Uterus (tissue), 2 donors: ENCODE measurements around the gene PPFIBP1.

ENCODE experiments used
- POLR2A ChIP-seq, 2 donors: fragments of 450-650 bp; IDR thresholded peaks; one replicate each; pipeline ENCODE4 v1.6.1; 2016; ENCODE audit warnings: antibody characterized with exemption in 2 of 2, mild to moderate bottlenecking in 1 of 2, moderate library complexity in 1 of 2
- TF ChIP-seq, protein P1 (sequence below), 4 experiments: fragments of 200-600 bp in 2 of 4; fragments of 450-650 bp in 2 of 4; sonication (generic) in 2 of 4; IDR thresholded peaks; one replicate each; pipeline ENCODE4 v1.5.1; 2016 to 2019; ENCODE audit warnings: antibody characterized with exemption in 4 of 4, mild to moderate bottlenecking in 2 of 4, moderate library complexity in 1 of 4

DNA sequence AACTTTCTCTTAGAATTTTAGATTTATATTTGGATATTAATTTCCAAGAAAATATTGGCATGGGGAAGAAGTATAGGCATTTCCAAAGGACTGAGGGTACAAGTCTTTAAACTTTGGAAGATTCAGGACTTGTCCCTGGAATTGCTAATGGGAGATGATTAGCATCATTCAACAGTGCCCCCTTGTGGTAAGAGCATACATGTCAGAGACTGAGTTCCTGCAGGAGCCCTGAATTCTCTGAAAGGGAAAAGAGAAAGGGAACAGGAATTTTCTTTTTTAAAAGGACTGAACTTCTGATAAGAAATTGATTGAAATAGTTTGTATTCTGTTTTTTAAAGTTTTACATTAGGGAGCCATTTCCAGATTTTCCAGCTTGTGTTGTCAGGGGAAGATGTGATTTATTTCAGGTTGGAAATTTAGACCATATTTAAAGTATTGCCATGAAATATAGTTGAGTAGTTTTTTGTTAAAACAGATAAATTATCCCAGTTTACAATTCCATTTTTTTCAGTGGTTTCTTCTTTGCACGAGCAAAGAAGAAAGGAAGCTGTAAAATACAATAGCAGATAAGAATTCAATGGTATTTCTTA lies 128.3 kb downstream of the PPFIBP1 start:
- TF ChIP-seq, protein P1, sequence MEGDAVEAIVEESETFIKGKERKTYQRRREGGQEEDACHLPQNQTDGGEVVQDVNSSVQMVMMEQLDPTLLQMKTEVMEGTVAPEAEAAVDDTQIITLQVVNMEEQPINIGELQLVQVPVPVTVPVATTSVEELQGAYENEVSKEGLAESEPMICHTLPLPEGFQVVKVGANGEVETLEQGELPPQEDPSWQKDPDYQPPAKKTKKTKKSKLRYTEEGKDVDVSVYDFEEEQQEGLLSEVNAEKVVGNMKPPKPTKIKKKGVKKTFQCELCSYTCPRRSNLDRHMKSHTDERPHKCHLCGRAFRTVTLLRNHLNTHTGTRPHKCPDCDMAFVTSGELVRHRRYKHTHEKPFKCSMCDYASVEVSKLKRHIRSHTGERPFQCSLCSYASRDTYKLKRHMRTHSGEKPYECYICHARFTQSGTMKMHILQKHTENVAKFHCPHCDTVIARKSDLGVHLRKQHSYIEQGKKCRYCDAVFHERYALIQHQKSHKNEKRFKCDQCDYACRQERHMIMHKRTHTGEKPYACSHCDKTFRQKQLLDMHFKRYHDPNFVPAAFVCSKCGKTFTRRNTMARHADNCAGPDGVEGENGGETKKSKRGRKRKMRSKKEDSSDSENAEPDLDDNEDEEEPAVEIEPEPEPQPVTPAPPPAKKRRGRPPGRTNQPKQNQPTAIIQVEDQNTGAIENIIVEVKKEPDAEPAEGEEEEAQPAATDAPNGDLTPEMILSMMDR (IDR thresholded peaks at IDR 0.05), result peak; percentile 77 to 91 (median 80)
- no peak for TF ChIP-seq POLR2A (IDR thresholded peaks at IDR 0.05)
